ENCODE results near the gene PUM1.
"Not testable (repeated sequence)": the region's sequence is repeated elsewhere in the genome, so short reads cannot be mapped to it uniquely, and the experiment has no call there.

PUM1 gene, protein sequence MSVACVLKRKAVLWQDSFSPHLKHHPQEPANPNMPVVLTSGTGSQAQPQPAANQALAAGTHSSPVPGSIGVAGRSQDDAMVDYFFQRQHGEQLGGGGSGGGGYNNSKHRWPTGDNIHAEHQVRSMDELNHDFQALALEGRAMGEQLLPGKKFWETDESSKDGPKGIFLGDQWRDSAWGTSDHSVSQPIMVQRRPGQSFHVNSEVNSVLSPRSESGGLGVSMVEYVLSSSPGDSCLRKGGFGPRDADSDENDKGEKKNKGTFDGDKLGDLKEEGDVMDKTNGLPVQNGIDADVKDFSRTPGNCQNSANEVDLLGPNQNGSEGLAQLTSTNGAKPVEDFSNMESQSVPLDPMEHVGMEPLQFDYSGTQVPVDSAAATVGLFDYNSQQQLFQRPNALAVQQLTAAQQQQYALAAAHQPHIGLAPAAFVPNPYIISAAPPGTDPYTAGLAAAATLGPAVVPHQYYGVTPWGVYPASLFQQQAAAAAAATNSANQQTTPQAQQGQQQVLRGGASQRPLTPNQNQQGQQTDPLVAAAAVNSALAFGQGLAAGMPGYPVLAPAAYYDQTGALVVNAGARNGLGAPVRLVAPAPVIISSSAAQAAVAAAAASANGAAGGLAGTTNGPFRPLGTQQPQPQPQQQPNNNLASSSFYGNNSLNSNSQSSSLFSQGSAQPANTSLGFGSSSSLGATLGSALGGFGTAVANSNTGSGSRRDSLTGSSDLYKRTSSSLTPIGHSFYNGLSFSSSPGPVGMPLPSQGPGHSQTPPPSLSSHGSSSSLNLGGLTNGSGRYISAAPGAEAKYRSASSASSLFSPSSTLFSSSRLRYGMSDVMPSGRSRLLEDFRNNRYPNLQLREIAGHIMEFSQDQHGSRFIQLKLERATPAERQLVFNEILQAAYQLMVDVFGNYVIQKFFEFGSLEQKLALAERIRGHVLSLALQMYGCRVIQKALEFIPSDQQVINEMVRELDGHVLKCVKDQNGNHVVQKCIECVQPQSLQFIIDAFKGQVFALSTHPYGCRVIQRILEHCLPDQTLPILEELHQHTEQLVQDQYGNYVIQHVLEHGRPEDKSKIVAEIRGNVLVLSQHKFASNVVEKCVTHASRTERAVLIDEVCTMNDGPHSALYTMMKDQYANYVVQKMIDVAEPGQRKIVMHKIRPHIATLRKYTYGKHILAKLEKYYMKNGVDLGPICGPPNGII

DNA sequence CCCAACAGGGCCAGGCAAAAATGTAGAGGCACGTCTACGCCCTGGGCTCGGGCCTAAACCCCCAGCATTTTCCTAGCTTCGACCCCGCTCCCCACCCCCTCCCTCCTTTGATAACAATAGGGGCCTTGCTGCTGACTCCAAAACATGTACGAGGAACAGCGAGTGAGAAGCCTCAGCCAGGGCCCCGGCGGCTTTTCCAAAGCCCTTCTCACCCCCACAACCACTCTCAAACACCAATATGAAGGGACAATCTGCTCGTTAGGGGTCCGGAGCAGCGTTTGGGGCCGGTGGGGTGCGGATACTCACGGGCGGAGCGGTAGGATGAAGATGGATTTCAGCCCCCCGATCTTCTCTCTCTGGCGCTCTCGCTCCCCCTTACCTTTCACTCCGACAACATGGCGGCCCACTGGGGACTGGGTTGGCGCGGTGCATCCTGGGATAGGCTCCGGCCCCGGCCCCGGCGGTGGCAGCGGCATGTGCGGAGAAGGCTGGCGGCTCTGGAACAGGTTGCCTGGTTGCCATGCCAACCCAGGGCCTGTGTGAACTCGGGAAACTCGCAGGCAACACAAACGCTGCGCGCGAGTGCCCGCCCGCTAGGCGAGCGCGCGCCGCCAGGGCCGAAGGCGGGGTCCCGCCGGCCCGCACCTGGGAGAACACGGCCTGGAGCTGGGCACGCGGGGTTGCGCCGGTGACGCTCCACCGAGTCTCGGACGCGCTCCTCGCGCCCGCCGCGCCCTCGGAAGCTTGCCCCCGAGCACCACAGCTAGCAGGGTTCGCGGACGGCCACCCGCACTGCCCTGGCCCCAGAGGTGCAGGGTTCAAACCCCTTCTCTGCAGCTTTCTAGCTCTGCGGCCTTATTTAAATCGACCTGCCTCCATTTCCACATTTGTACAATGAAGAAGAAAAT is at the start of gene PUM1:
TSS of gene PUM1 (minus strand) at position 408 of the 908 bp plus-strand sequence. CDS start 6,151 bp downstream, outside the sequence.
- DNase-seq (ENCODE audit: low spot score): peak; percentile 91

DNA sequence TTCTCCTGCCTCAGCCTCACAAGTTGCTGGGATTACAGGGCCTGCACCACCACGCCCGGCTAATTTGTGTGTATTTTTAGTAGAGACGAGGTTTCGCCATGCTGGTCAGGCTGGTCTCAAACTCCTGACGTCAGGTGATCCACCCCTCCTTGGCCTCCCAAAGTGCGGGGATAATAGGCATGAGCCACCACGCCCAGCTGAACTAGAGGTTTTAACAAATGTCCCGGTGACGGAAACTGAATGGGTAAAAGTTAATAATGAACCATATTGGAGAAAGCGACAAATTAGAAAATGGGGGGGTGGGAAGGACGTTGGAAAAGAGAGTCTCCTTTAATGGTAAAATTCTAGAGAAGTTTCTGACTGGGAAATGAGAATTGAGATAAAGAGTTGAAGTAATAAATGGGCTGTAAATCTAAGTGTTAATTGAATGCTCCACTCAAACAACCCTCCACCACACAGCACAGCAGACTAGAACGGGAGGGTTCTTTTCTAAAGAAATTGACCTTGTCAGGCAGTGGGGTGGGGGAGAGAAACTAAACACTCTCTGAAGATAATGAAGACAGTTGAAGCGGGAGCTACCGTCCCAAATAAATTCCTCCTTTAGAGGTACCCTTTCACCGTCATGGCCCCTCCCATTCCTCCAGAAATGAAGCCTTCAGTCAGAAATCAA is 46.9 kb upstream of the PUM1 start:
- no peak for DNase-seq (ENCODE audit: low spot score)

DNA sequence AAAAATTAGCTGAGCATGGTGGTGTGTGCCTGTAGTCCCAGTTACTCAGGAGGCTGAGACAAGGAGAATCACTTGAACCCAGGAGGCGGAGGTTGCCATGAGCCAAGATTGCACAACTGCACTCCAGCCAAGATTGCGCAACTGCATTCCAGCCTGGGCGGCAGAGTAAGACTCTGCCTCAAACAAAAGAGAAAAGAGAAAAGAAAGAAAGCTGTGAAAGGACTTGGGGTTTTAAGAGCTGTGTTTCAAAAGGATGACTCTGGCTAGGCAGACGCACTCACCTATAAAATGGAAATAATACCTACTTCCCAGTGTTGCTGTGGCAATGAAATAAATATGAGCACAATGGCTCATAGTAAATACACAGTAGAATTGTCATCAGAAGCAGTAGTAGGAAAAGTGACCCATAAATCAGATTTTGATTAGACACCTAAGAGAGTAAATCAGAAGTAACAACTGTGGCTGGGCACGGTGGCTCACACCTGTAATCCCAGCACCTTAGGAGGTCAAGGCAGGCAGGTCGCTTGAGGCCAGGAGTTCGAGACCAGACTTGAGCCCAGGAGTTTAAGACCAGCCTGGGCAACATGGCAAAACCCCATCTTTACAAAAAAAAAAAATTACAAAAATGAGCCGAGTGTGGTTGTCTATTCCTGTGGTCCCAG is 45.9 kb upstream of the PUM1 start:
- no peak for DNase-seq (ENCODE audit: low spot score)

DNA sequence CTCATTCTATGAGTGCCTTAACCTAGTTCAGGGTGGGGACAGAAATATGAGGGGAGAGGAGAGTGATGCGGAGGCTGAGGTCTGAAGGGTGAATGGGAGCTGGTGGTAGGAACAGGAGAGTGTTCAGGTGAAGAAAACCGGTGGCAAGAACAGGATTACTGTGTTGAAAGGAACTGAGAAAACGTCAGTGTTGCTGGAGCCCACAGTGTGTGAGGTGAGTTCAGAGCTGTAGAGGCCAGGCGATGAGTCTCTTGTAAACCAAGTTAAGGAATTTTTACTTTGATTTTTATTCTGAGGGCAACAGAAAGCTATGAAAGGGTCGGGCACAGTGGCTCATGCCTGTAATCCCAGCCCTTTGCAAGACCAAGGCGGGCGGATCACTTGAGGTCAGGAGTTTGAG is 45.3 kb upstream of the PUM1 start:
- DNase-seq (ENCODE audit: low spot score): no peak

DNA sequence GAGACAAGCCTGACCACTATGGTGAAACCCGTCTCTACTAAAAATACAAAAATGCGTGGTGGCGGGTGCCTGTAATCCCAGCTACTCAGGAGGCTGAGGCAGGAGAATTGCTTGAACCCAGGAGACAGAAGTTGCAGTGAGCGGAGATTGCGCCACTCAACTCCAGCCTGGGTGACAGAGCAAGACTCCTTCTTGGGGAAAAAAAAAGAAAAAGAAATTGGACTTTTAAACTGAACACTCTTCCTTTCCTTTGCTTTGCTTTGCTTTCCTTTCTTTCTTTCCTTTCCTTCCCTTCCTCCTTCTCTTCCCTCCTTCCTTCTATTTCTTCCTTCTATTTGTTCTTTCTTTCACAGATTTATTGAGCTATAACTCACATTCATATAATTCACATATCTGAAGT is 43.3 kb upstream of the PUM1 start:
- no peak for DNase-seq (ENCODE audit: low spot score)

DNA sequence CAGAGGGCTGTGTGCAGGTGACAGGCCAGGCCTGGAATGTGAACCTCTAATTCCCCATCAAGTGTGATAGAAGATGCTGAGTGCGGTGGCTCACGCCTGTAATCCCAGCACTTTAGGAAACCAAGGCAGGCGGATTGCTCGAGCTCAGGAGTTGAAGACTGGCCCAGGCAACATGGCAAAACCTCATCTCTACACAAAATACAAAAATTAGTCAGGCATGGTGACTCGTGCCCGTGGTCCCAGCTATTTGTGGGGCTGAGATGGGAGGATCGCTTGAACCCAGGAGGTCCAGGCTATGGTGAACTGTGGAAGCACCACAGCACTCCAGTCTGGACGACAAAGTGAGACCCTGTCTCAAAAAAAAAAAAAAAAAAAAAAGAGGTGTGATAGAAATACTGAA is 40.1 kb upstream of the PUM1 start:
- no peak for DNase-seq (ENCODE audit: low spot score)

DNA sequence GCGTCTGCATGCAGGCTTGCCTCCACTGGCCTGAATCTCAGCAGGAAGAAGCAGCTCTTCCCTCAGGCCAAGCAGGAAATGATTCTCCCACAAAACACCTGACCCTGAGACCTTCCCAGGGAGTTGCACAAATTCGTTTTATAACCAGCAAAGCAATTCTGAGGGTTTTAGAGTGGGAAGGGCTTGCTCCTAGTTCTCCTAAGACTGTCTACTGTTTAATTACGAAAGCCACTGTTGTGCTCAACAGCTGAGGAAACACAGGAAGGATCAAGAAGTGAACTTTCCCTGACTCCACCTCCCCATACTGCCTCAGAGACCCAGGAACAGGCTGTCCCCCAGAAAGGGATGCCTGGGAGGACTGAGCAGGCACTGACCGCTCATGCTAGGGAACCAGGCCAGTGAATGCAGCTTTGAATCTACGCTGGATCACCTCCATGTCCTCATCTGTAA is 37.0 kb upstream of the PUM1 start:
- peak; percentile 65 for DNase-seq (ENCODE audit: low spot score)

DNA sequence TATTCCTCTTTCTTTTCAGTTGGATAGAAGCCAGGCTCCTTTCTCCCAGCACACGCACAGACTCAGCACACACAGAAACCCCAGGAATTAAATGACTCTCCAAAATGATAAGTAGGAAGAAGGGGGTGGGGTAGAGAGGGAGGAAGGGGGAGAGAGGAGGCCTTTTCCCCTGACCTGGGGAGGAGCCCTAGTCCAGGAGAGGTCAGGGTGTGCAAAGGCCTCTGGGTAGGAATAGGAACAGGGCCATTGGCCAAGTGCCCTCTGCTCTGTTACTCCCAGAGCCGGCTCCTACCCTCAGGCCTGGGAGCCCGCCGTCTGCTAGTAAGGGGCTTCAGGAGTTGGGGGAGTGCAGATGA is 35.6 kb upstream of the PUM1 start:
- no peak for DNase-seq (ENCODE audit: low spot score)

DNA sequence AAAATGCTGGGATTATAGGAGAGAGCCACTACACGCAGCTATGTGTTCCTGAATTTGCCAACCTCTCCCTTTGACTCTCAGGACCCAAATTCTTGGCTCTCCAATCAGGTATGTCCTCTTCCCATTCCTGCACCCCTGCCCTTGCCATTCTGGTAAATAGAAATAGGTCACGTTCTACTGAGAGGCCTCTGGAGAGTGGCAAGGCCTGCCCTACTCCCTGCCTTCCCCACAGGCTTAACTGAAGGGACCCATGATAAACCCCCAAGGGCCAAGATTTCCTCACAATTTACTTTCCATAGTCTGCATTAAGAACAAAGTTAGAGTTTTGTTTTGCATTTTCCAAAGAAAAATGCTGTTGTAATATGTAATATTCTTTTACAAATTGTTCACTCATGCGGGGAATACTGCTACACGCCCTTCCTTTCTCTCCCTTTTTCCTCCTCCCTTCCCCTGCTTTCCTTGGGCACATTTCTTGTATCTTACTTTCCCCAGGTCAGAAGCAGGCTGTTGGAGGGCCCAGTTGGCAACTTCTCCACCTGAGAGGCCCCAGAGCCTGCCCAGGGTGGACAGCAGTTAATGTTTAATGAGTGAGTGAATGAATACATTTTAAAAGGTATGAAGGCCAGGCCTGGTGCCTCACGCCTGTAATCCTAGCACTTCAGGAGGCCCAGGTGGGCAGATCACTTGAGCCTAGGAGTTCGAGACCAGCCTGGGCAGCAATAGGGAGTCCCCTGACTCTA is 33.9 kb upstream of the PUM1 start:
- DNase-seq (ENCODE audit: low spot score): no peak

DNA sequence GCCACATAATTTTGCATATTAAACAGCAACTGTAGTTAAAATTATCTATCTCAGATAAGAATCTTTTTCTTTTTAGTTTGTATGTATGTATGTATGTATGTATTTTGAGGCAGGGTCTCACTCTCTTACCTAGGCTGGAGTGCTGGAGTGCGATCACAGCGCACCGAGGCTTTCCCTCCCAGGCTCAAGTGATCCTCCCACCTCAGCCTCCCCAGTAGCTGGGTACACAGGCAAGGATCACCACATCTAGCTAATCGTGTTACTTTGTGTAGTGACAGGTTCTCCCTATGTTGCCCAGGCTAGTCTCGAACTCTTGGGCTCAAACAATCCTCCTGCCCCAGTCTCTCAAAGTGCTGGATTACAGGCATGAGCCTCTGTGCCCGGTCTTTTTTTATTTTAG is 30.5 kb upstream of the PUM1 start:
- no peak for DNase-seq (ENCODE audit: low spot score)

DNA sequence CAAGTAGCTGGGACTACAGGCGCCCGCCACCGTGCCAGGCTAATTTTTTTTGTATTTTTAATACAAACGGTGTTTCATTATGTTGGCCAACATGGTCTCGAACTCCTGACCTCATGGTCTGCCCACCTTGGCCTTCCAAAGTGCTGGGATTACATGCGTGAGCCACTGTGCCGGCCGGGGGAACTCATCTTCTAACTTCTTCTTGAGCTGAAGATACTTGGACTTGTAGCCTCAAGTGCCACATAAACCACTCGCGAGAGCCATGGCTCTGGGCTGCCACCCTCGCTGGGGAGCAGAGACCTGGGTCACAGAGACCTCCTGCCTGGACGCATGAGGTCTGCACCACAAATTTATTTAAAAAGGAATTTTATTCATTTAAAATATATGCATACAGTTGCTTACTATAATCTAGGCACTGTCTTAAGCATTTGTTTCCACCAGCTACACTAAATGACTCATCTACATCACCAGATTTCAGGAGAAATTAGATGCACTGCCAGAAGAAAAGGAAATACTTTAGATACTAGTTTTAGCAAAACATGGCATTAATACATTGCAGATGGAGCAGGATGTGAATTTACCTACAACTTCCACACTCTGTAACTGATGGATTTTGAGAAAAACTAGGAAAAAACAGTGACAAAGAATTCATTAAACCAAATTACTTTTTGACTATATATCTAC is 29.9 kb upstream of the PUM1 start:
- DNase-seq (ENCODE audit: low spot score): peak; percentile 33

DNA sequence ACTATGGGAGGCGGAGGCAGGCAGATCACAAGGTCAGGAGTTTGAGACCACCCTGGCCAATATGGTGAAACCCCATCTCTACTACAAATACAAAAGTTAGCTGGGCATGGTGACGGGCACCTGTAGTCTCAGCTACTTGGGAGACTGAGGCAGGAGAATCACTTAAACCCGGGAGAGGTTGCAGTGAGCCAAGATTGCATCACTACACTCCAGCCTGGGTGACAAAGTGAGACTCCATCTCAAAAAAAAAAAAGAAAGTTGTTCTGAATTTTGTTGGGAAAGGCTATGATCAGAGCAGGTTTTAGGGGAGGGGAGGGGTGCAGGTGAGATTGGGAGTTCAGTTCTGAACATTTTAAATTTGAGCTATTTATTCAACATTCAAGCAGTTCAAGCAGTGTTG is 22.6 kb upstream of the PUM1 start:
- not testable (repeated sequence) for DNase-seq (ENCODE audit: low spot score)

DNA sequence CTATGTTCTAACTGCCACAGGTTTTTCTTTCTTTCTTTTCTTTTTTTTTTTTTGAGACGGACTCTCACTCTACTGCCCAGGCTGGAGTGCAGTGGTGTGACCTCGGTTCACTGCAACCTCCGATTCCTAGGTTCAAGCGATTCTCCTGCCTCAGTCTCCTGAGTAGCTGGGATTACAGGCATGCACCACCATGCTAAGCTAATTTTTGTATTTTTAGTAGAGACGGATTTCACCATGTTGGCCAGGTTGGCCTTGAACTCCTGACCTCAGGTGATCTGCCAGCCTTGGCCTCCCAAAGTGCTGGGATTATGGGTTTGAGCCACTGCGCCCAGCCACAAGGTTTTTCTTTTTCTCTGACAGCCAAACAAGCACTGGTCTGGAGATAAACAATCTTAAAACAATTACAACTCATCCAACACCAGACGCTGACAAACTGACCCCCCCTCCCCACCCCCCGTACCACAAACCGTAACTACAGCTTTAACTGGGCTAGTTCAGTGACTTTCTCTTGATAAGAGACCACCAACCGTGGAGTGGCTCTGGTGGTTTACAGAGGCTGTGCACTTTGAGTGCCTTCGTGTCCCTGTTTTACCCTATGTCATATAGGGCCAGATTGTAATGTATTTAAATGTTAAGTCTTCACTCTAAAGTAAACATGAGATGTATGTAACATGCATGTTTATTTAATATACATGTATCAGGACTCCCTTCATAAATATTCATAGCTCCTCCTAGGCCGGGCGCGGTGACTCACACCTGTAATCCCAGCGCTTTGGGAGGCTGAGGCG is 19.5 kb upstream of the PUM1 start:
- DNase-seq (ENCODE audit: low spot score): no peak

DNA sequence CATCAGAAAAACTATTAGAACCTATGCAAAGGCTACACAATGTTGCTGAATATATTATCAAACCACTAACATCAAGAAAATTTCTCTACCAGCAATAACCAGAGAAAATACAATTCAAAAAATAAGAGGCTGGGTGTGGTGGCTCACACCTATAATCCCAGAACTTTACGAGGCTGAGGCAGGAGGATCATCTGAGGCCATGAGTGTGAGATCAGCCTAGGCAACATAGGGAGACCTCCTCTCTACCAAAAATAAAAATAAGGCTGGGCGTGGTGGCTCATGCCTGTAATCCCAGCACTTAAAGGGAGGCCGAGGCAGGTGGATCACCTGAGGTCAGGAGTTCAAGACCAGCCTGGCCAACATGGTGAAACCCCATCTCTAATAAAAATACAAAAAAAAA is 16.9 kb upstream of the PUM1 start:
- DNase-seq (ENCODE audit: low spot score): no peak

DNA sequence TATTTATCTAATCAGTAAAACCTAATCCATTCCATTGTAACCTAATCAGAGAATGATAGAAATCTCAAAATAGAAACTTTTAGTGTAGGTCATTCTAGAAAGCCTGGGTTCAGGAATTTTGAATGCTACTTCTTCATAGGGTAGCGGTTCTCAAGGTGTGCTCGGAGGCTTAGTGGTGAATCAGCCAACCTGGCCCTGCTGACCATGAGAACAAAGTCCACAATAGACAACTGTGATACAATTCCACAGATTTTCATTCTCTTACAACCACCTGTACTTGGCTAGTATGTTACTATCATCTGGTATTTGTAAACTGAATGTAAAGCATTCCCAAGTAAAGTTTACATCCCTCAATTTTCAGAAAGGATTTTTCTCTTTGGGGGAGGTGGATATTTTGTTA is 7.5 kb upstream of the PUM1 start:
- DNase-seq (ENCODE audit: low spot score): no peak

DNA sequence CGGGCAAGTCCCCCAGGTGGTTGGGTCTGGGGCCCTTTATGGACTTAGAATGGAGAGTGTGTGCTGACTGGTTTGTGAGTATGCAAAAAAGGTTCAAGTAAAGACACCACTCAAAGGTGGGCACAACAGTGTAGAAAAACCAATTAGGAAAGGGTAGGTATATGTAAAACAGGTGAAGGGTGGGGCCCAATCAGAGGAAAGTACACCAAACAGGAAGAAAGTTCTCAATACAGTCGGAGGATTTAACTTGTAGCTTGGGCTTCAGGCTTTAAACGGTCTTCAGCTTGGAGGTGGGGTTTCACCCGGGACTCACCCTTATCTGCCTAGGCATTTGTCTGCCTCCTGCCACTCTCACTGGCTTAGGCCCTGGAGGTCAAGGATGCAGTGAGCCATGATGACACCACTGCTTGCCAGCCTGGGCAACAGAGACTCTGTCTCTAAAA is 6.8 kb upstream of the PUM1 start:
- no peak for DNase-seq (ENCODE audit: low spot score)

DNA sequence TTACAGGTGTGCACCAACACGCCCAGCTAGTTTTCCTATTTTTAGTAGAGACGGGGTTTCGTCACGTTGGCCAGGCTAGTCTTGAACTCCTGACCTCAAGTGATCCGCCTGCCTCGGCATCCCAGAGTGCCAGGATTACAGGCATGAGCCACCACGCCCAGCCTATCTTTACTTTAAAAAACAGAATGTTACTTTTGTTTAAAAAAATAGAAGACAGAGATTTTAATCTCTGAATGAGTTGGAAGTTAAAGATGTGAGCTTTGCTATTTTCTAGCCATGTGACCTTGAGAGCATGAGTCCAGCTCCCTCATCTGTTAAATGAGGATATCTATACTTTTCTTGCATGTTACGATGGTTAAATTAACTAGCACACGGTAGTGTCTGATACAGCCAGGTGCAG is 3.9 kb upstream of the PUM1 start:
- DNase-seq (ENCODE audit: low spot score): no peak

DNA sequence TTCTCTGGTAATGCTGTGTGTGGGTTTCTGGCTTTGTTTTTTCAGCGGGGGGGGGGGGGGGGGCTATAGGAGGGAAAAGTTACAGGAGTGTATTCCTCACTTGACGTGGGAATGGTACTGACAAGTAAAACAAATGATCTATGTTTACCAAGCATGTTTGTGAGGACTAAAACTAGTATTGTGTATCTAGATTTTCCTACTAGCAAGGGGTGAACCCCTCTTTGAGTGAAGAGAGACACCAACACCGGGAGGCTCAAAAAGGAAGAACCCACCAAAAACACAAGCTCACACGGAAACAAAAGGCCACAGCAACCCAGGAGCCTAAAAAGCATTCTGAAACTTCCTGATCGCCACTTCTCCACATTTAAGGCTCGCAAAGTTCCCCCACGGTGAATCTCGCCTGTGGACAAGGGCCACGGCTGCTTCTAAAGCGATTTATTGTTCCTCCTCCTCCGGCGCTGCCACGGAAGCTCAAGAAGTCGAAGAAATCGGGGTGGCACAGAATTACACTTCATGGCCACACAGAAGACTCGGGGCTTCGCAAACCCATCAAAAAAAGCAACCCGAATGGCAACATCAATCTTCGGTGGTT is 703 bp downstream of the PUM1 start:
- no peak for DNase-seq (ENCODE audit: low spot score)

All from COLO829 (cell line).